Measurements from ENCODE around the gene DQX1. TPM values are rescaled to one million over a fixed set of nuclear protein-coding genes. Genes with fewer than 3 reads are reported as not detected.

The DQX1 gene
- total RNA-seq, 1 donor from 2014 or later: 0.65 TPM

GRCh38 chr2:74507926-74508520, 18.0 kb downstream of the DQX1 start:
- intact Hi-C loops (cut with micrococcal nuclease): loop anchor here (1.0 to 2.0 kb wide), 11 partner anchors 8 to 771 kb away; partner anchors contain the start of genes AUP1, DOK1, HK2 and HTRA2
- no peaks in the 10 kb centered on the region for H3K9me3 Mint-ChIP-seq
- peaks cover 26% of the 10 kb centered on the region for H3K36me3 Mint-ChIP-seq (ENCODE audit: low read depth)
- H3K27ac Mint-ChIP-seq: peak overlapping the region; percentile 99
- no peak for DNase-seq (ENCODE audit: low spot score)
- H3K4me1 Mint-ChIP-seq (ENCODE audit: low read depth): peaks cover 50% of the 10 kb centered on the region
- peaks cover 27% of the 10 kb centered on the region for H3K27me3 Mint-ChIP-seq (ENCODE audit: insufficient read depth)
- H3K4me3 Mint-ChIP-seq: peak overlapping the region; percentile 96

DNA sequence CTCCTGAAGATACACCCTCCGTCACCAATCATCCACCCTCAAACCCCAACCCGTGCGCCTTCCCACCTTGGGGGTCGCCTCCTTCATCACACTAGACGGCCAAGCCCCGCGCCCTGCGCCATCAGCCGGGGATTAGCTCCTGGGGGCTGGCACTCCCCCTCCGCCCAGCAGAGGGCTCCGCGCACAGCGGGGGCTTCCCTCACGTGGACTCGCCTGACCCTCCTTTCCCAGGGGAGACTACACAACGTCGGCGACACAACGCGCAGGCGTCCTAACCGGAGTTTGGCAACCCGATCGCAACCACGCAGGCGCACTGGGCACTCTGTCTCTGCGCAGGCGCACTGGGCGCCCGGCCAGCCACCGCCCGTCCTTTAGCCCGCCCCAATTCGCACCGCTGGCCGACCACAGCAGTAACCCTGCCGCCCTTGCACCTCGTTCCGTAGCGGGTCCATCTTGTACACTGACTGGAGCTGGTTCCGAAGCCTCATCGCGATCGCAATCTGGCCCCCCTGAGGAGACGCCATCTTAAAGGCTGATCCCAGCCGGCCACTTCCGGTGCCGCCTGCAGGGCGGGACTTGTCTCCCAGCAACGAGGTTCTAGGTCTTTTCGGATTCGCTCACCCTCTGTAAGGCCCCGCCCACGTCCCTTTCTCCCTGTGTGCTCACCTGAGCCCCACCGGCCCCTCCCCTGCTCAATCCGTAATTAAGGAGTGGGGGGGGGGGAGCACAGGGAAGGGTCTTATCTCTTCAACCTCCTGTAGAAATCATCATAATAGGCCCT, 18.7 kb downstream of the DQX1 start, which contains the start of gene PCGF1:
PCGF1 (minus strand) TSS at position 551 of the 781 bp plus-strand sequence; CDS start at position 524, 27 bp downstream.
- peak within 1 kb of the TSS; percentile 96 for H3K4me3 Mint-ChIP-seq
- peak; percentile 96 for DNase-seq (ENCODE audit: low spot score)
- H3K27me3 Mint-ChIP-seq (ENCODE audit: insufficient read depth): peaks cover 24% of the 10 kb centered on the region
- no peaks in the 10 kb centered on the region for H3K9me3 Mint-ChIP-seq
- peak within 1 kb of the TSS; percentile 99 for H3K27ac Mint-ChIP-seq
- peaks cover 28% of the 10 kb centered on the region for H3K36me3 Mint-ChIP-seq (ENCODE audit: low read depth)
- H3K4me1 Mint-ChIP-seq (ENCODE audit: low read depth): peaks cover 55% of the 10 kb centered on the region
- intact Hi-C loops (cut with micrococcal nuclease): loop anchor here (1.0 to 2.0 kb wide), 11 partner anchors 9 to 771 kb away; partner anchors contain the start of genes AUP1, DOK1, HK2 and HTRA2

DNA sequence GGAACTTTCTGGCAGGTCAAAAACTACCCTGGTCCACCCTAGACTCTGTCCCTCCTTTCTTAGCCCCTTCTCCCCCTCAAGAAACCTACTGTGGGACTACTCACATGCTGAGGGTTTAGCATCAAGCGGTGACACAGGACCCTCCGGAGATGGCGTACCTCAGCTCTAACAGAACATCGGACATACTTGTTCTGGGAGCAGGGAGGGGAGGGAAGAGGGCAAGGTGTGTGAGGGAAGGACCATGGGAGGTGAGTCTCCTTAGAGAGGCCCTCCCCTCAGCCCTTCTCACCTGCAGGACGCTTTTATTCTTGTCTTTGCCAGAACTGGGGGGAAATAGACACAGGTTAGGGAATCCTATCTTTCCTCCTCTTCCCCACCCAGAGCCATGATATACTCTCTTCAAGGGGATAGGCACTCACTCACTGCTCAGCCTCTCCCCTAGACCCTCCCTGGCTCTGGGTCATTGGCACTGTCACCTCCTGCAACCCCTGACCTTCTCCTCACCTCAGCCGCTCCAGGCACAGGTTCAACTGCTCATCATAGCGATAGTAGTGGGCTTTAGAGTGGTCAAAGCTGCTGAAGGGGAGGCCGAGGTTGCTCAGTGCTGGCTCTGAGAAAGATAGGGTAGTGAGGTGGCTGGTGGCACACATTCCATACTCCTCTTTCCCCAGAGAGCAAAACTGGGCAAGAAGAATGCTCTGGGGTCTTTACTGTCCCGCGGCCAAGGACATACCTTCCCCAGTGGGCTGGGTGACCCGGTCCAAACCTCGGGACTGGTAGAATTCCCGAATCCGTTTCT, 20.4 kb downstream of the DQX1 start:
- peaks cover 66% of the 10 kb centered on the region for H3K4me1 Mint-ChIP-seq (ENCODE audit: low read depth)
- peaks cover 36% of the 10 kb centered on the region for H3K36me3 Mint-ChIP-seq (ENCODE audit: low read depth)
- intact Hi-C loops (cut with micrococcal nuclease): loop anchor here (2.0 kb wide), 2 partner anchors 149 to 769 kb away; partner anchors contain the start of genes SEMA4F and TPRKB

GRCh38 chr2:74504591-74504990, 21.4 kb downstream of the DQX1 start:
- Mint-ChIP-seq H3K27ac (peak overlapping the region; percentile 15), H3K4me3 (peak overlapping the region; percentile 57), H3K4me1 (ENCODE audit: low read depth) (peaks cover 72% of the 10 kb centered on the region), H3K9me3 (no peaks in the 10 kb centered on the region), H3K36me3 (ENCODE audit: low read depth) (peaks cover 41% of the 10 kb centered on the region), H3K27me3 (ENCODE audit: insufficient read depth) (peaks cover 29% of the 10 kb centered on the region)
- no peak for DNase-seq (ENCODE audit: low spot score)
- intact Hi-C loops (cut with micrococcal nuclease): no loop called here

More for the DNA sequence above, 20.4 kb downstream of the DQX1 start:
- no peak for DNase-seq (ENCODE audit: low spot score)
- no peaks in the 10 kb centered on the region for H3K9me3 Mint-ChIP-seq
- peak overlapping the region; percentile 96 for H3K4me3 Mint-ChIP-seq
- peaks cover 25% of the 10 kb centered on the region for H3K27me3 Mint-ChIP-seq (ENCODE audit: insufficient read depth)
- no peak overlapping the region for H3K27ac Mint-ChIP-seq

- H3K9me3 Mint-ChIP-seq: no peaks in the 10 kb centered on the region
- intact Hi-C loops (cut with micrococcal nuclease): no loop called here
- H3K36me3 Mint-ChIP-seq (ENCODE audit: low read depth): peaks cover 44% of the 10 kb centered on the region
- peak overlapping the region; percentile 71 for H3K4me3 Mint-ChIP-seq
- peaks cover 75% of the 10 kb centered on the region for H3K4me1 Mint-ChIP-seq (ENCODE audit: low read depth)
- no peak for DNase-seq (ENCODE audit: low spot score)
- H3K27me3 Mint-ChIP-seq (ENCODE audit: insufficient read depth): peaks cover 35% of the 10 kb centered on the region
- H3K27ac Mint-ChIP-seq: peak overlapping the region; percentile 23
These were observed 22.2 kb downstream of the DQX1 start for GRCh38 chr2:74503506-74504475.

DNA sequence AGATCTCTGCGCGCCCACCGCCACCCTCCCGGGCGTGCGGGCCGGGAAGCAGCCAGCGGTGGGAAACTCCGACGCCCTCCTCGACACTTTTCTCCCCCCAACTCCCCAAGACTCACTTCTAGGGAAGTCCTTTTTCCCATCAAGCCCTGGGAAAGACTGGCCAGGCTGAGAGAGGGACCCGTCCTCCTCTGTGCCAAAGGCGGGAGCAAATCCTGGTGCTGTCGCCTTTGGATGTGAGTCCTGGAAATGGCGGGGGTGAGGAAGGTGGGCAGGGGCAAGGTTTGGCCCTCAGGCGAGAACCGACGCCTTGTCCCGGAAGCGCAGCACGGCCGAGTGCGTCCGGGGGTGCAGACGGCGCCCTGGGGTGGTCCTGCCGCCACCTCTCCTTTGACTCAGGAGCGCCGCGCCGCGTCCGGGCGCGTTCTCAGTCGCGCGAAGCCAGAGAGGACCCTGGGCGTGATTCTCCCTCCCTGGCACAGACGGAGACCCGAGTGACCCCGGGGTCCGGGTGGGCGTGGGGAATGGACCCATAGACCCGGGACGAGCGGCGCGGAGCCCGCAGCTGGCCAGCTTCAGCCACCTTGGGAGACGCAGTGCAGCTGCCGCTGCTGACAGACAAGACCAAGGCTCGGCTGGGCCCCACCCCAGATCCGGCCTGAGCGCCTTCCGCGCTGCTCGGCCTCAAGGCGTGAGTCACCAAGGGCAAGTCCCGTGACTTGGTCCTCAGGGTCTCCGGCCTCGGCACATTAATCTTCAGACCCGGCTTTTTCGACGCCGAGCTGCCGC, 23.1 kb downstream of the DQX1 start:
- peaks cover 42% of the 10 kb centered on the region for H3K27me3 Mint-ChIP-seq (ENCODE audit: insufficient read depth)
- peak overlapping the region; percentile 23 for H3K27ac Mint-ChIP-seq
- peaks cover 44% of the 10 kb centered on the region for H3K36me3 Mint-ChIP-seq (ENCODE audit: low read depth)
- H3K9me3 Mint-ChIP-seq: no peaks in the 10 kb centered on the region
- DNase-seq (ENCODE audit: low spot score): no peak
- intact Hi-C loops (cut with micrococcal nuclease): no loop called here
- H3K4me3 Mint-ChIP-seq: peak overlapping the region; percentile 71
- H3K4me1 Mint-ChIP-seq (ENCODE audit: low read depth): peaks cover 75% of the 10 kb centered on the region

- no peaks in the 10 kb centered on the region for H3K9me3 Mint-ChIP-seq
- intact Hi-C loops (cut with micrococcal nuclease): no loop called here
- H3K36me3 Mint-ChIP-seq (ENCODE audit: low read depth): peaks cover 47% of the 10 kb centered on the region
- peak overlapping the region; percentile 26 for H3K27ac Mint-ChIP-seq
- peaks cover 74% of the 10 kb centered on the region for H3K4me1 Mint-ChIP-seq (ENCODE audit: low read depth)
- DNase-seq (ENCODE audit: low spot score): no peak
- H3K4me3 Mint-ChIP-seq: peak overlapping the region; percentile 71
- peaks cover 45% of the 10 kb centered on the region for H3K27me3 Mint-ChIP-seq (ENCODE audit: insufficient read depth)
These were observed 23.8 kb downstream of the DQX1 start for GRCh38 chr2:74502147-74502719.

DNA sequence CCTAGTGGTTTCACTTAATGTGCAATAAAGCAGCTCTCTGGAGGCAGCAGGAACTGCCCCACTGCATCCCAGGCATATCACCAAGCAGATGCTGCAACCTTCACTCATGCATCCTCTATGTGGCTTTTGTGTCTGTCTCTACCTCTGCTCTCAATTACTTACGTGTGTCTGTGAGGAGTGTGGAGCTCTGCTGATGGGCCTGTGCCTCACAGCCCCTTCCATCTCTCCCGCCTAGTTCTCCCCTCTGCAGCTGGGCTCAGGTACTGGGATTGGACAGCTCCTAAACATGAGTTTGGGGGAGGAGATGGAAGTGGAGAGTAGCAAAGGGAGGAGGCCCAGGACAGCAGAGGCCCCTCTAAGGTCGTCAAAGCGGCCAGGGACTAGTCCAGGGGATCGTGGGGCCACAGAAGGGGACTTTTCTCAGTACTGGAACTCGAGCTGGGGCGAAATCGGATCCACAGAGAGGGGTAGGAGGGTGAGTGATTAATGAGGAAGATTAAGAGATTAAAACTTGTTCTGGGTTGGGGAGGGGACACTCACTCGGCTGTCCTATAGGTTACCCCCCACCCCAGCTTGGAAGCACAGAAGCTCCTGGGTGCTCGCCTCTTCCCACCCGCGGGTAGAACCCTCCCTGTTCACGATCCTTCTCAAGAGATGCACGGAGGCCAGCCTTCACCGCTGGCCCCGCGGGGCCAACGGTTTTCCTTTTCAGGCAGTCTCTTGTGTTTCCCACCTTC, 24.5 kb downstream of the DQX1 start:
- Mint-ChIP-seq H3K9me3 (no peaks in the 10 kb centered on the region), H3K4me1 (ENCODE audit: low read depth) (peaks cover 68% of the 10 kb centered on the region), H3K4me3 (peak overlapping the region; percentile 51), H3K27me3 (ENCODE audit: insufficient read depth) (peaks cover 46% of the 10 kb centered on the region), H3K27ac (peak overlapping the region; percentile 26), H3K36me3 (ENCODE audit: low read depth) (peaks cover 43% of the 10 kb centered on the region)
- DNase-seq (ENCODE audit: low spot score): no peak
- intact Hi-C loops (cut with micrococcal nuclease): no loop called here

GRCh38 chr2:74500578-74500946, 25.5 kb downstream of the DQX1 start:
- peak overlapping the region; percentile 26 for H3K4me3 Mint-ChIP-seq
- peaks cover 62% of the 10 kb centered on the region for H3K4me1 Mint-ChIP-seq (ENCODE audit: low read depth)
- no peaks in the 10 kb centered on the region for H3K9me3 Mint-ChIP-seq
- no peak overlapping the region for H3K27ac Mint-ChIP-seq
- peaks cover 43% of the 10 kb centered on the region for H3K36me3 Mint-ChIP-seq (ENCODE audit: low read depth)
- no peak for DNase-seq (ENCODE audit: low spot score)
- H3K27me3 Mint-ChIP-seq (ENCODE audit: insufficient read depth): peaks cover 46% of the 10 kb centered on the region
- intact Hi-C loops (cut with micrococcal nuclease): no loop called here

DNA sequence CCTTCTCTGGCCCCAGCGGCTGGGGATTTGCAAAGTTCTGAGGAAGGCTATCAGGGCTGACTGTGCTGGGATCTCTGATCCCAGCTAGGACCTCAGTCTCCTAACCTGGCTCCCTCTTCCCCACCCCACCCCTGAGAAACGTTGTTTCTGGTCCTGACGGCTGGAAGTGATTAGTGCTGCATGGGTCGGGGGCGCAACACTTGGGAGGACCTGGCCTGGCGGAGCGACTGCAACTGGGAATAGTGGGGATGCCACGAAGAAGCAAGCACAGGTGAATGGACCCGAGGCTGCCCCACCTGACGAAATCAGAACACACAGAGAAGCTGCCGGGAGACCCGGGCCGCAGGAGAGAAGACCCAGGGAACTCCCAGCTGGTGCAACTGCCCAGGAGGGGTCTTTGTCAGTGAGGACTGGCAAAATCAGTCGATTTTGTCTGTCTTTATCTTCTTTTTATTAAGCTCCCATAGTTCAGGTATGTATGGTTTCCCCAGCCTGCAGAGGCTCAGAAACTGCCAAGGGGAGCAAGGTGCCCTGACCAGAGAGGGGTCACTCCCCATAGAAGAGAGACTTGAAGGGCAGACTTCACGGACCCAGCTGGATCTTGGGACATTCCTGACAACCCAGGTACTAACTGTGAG, 26.0 kb downstream of the DQX1 start:
- Mint-ChIP-seq H3K36me3 (ENCODE audit: low read depth) (peaks cover 38% of the 10 kb centered on the region), H3K27me3 (ENCODE audit: insufficient read depth) (peaks cover 46% of the 10 kb centered on the region), H3K4me1 (ENCODE audit: low read depth) (peaks cover 57% of the 10 kb centered on the region), H3K27ac (no peak overlapping the region), H3K9me3 (no peaks in the 10 kb centered on the region), H3K4me3 (peak overlapping the region; percentile 26)
- intact Hi-C loops (cut with micrococcal nuclease): no loop called here
- no peak for DNase-seq (ENCODE audit: low spot score)

All from activated T-helper 1 cell treated with anti-CD3 and anti-CD28 coated beads, Interleukin-12 subunit alpha, Interleukin-12 subunit beta, Interleukin-2, Interleukin-4 antibody, amounts not matched to agents 30 ng/mL and 10 ng/mL and 1 ng/mL, durations not matched to agents 14 hours and 24 hours and 36 hours (primary cell).